IPS DF 19.7 (cell line): ENCODE measurements around the gene FAM153A.
"Not testable (repeated sequence)": the region's sequence is repeated elsewhere in the genome, so short reads cannot be mapped to it uniquely, and the experiment has no call there.

ENCODE experiments used
- DNase-seq: peaks from one replicate; pipeline ENCODE4 v3.0.0-alpha.2; 2013; ENCODE audit warnings: low read depth, low spot score

FAM153A gene

DNA sequence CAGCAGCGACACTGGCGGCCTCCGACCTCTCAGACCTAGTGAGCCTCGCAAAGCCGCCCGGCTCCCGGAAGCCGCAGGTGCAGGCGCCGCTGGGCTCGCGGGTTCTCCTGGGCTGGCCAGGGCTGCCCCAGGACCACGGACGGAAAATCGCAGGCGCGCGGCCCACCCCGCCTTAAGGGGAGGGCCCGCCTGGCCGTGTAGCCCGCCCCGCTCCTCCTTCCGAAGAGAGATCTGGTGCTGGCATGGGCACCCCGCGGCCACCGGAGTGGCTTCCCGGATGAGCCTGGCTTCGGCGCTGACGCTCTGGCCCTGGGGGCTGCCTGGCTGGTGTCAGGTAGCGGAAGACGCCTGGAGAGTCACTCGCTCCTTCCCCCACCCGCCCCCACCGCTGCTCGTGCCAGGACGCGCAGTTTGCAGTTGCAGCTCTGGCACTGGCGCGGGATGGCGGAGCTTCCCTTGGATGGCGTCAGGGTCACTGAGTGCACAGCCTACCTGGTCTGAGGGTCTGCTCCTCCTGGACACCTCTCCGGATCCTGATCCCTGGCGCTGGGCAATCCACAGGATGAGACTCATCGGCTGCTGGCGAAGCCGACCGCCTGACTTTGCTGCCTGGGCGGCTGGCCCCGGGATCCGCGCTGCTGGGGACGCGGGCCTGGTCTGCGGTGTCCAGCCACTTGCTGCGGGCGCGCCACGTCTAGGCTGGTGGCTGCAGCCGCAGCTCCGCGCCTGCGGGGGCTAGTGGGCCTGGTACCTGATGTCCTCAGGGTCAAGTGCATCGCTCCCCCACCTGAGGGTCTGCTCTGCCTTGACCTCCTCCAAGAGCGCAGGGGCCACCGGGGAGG lies at the start of gene FAM153A:
Gene FAM153A, minus strand, starts transcription at position 108 of the 842 bp plus-strand sequence.
- not testable (repeated sequence) for DNase-seq

DNA sequence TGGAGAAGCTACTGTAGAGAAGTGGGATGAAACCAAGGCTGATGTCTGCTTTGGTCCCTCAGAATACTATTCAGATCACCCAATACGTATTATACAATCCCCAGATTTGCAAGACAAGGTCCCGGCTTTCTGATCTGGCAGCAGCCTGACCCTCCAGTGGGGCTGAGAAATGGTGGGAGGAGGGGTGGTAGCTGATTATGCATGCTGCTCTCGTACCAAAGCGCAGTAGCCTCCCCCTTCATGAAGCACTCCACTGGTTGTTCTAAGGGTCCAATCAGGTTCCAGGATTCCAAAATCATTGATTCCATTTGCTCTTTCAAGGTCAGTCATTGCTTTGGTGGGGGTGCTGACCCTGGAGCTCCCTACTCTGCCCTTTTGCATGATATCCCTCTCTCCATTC lies 49.6 kb upstream of the FAM153A start:
- not testable (repeated sequence) for DNase-seq

GRCh38 chr5:177826073-177826472 lies 43.4 kb upstream of the FAM153A start:
- DNase-seq, result not testable (repeated sequence)

GRCh38 chr5:177824776-177825175 lies 42.1 kb upstream of the FAM153A start:
- not testable (repeated sequence) for DNase-seq

DNA sequence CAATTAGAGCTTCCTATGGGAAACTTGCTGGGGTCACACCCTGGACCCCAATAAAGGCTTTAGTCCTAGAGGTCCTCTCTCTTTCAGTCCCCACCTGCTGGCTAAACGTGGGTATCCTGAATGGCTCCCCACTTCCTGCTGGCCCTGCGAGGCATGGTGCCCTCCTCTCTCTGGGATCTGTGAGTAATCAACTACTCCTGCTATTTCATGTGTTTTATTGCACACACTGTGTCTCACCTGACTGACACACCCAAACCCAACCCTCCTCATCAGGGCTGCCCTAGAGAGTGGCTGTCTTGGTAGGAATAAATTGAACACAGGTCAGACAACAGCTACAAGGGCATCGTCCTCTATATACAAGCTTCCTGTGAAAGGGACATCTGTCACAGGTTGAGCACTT lies 39.8 kb upstream of the FAM153A start:
- DNase-seq, result not testable (repeated sequence)

GRCh38 chr5:177819664-177820063 lies 37.0 kb upstream of the FAM153A start:
- DNase-seq, result not testable (repeated sequence)

DNA sequence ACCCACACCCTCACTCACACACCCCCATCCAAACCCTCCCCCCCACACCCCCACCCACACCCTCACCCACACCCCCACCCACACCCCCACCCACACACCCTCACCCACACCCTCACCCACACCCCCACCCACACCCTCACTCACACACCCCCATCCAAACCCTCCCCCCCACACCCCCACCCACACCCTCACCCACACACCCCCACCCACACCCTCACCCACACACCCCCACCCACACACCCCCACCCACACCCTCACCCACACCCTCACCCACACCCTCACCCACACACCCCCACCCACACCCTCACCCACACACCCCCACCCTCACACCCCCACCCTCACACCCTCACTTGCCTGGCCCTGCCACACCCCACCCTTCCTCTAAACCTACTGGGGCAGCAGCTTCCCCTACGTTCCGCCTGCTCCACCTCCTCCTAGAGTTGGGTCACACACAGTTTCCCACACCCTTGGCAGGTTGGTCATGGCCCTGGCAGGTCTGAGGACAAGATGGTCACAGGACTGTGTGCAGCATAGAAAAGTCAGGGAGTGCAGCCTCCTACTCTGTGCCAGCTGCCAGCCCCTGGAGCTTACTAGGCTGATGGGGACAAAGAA lies 30.2 kb upstream of the FAM153A start:
- DNase-seq, result not testable (repeated sequence)

GRCh38 chr5:177812160-177812743 lies 29.6 kb upstream of the FAM153A start:
- not testable (repeated sequence) for DNase-seq

DNA sequence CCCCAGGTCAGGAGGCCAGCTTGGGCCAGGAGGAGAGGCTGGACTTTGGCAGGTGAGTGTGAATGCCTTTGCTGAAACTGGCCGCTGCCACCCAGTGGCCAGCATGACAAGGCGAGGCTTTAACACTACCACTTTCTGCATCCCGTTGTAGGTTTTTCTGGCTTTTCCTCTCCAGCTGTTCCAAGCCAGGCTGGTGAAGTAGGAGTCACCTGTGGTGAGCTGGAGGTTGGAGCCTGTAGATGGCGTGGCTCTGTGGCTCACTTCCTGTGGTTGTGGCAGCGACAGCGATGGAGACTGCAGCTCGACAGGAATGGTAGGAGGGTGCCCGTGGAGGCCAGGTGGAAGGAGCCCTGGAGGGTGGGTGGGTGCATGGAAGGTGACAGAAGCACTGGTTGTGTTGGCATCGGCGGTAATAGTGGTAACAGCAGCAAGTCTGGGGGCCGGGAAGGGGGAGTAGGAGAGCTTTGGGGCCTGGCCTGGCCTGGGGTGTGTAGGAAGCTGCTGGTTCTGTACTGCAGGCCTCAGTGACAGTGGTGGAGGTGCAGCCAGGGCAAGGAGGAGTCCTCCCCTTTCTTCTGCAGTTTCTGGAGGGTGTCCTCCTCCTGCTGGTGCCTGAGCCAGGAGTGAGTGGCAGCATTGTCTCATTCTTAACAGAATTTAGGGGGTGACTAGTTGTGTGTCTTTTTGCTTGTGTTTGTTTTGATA lies 26.7 kb upstream of the FAM153A start:
- not testable (repeated sequence) for DNase-seq

GRCh38 chr5:177808420-177808819 lies 25.7 kb upstream of the FAM153A start:
- not testable (repeated sequence) for DNase-seq

GRCh38 chr5:177807265-177807664 lies 24.6 kb upstream of the FAM153A start:
- DNase-seq, result not testable (repeated sequence)

- DNase-seq, result not testable (repeated sequence)
Measured at GRCh38 chr5:177801427-177801826, 18.7 kb upstream of the FAM153A start.

- DNase-seq, result not testable (repeated sequence)
Measured at GRCh38 chr5:177798237-177798840, 15.6 kb upstream of the FAM153A start.

- not testable (repeated sequence) for DNase-seq
Measured at GRCh38 chr5:177793272-177793671, 10.6 kb upstream of the FAM153A start.

DNA sequence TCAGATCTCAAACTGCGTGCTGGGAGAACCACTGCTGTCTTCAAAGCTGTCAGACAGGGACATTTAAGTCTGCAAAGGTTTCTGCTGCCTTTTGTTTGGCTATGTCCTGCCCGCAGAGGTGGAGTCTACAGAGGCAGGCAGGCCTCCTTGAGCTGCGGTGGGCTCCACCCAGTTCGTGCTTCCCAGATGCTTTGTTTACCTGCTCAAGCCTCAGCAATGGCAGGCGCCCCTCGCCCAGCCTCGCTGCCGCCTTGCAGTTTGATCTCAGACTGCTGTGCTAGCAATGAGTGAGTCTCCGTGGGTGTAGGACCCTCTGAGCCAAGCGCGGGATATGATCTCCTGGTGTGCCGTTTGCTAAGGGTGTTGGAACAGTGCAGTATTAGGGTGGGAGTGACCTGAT lies 8.9 kb upstream of the FAM153A start:
- DNase-seq, result not testable (repeated sequence)

GRCh38 chr5:177782169-177782568 lies 530 bp downstream of the FAM153A start:
- DNase-seq, result not testable (repeated sequence)

- not testable (repeated sequence) for DNase-seq
Measured at GRCh38 chr5:177771206-177771605, 11.5 kb downstream of the FAM153A start.

DNA sequence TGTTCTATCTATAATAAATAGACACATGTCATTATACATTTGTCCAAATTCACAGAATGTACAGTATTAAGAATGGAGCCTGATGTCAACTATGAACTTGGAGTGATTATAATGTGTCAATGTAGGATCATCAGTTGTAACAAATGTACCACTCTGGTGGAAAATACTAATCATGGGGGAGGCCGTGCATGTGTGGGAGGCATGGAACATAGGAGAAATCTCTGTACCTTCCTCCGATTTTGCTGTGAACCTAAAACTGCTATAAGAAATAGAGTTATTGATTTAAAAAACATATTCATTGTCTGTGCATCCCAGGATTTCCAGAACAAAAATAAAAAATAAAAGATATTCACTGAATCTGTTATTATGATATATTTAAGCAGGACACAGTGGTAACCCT lies 12.1 kb downstream of the FAM153A start:
- not testable (repeated sequence) for DNase-seq

DNA sequence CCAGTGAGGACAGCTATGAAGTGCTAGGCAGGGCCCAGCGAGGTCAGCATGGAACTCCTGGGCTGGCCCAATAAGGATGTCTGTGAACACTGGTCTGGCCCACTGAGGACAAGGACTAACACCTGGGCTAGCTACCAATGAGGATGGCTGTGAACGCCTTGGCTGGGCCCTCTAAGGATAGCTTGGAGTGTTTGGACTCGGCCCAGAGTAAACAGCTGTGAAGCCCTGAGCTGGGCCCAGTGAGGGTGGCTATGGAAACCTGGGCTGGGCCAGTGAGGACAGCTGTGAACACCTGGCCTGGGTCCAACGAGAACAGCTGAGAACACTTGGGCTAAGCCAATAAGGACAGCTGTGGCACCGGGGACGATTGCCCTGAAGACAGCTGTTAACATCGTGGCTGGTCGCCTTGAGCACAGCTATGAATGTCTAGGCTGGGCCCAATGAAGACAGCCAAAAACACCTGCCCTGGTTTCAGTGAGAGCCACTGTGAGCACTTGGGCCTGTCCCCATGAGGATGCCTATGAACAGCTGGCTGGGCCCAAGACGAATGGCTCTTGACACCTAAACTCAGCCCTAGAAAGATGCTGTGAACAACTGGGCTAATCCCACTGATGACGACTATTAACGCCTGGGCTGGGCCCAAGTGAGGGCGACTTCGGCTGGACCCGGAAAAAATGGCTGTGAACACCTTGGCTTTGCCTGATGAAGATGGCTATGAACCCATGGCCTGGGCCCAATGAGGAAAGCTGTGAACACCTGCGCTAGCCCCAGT lies 18.8 kb downstream of the FAM153A start:
- DNase-seq, result not testable (repeated sequence)

DNA sequence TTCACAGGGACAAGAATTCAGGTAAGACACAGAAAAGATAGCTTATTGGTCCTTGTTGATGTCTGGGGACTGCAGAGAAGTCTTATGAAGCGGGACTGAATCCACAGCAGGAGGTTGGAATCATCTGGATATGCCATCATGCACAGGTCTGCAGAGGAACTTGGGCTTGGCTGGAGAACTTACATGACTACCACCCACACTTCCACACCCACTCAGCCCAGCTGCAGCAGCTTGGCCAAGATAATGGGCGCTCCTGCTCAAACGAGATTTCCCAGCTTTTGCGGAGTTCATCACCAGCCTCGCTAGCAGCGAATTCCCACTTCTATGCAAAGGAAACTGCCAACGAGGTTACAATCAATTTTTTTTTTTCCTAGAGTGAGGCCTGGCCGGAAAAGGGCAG lies 21.7 kb downstream of the FAM153A start:
- DNase-seq, result not testable (repeated sequence)

GRCh38 chr5:177747354-177747753 lies 35.3 kb downstream of the FAM153A start:
- not testable (repeated sequence) for DNase-seq
